HG03558 (cell line): ENCODE results near the gene PTS.

Experiments
- ATAC-seq: cut with Tn5 transposase; IDR thresholded peaks from one replicate; pipeline ENCODE4 v1.9.1; 2021; ENCODE audit warnings: moderate number of reproducible peaks; ENCODE audit not compliant: unreplicated experiment; ENCODE audit errors: extremely low read depth

PTS gene

GRCh38 chr11:112219476-112220232 is 6.6 kb upstream of the PTS start:
- ATAC-seq, result peak; percentile 86

GRCh38 chr11:112221274-112221835 is 4.9 kb upstream of the PTS start:
- no peak for ATAC-seq

GRCh38 chr11:112222303-112222702 is 3.9 kb upstream of the PTS start:
- no peak for ATAC-seq

- no peak for ATAC-seq
These were observed 3.1 kb upstream of the PTS start for GRCh38 chr11:112223121-112223520.

- ATAC-seq, result no peak
These were observed 2.3 kb upstream of the PTS start for GRCh38 chr11:112223754-112224532.

GRCh38 chr11:112225753-112226061 is 521 bp upstream of the PTS start:
- no peak for ATAC-seq

- ATAC-seq, result peak; percentile 20
These were observed 688 bp downstream of the PTS start for GRCh38 chr11:112226831-112227401.

GRCh38 chr11:112227471-112227870 is 1.2 kb downstream of the PTS start:
- ATAC-seq, result no peak

- no peak for ATAC-seq
These were observed 2.5 kb downstream of the PTS start for GRCh38 chr11:112228706-112229105.

- ATAC-seq, result no peak
These were observed 2.9 kb downstream of the PTS start for GRCh38 chr11:112229159-112229558.

GRCh38 chr11:112229746-112230433 is 3.7 kb downstream of the PTS start:
- ATAC-seq, result no peak

- ATAC-seq, result no peak
These were observed 5.7 kb downstream of the PTS start for GRCh38 chr11:112231952-112232351.

GRCh38 chr11:112235750-112236390 is 9.6 kb downstream of the PTS start:
- no peak for ATAC-seq

GRCh38 chr11:112237451-112237850 is 11.2 kb downstream of the PTS start:
- no peak for ATAC-seq

- no peak for ATAC-seq
These were observed 11.8 kb downstream of the PTS start for GRCh38 chr11:112238041-112238440.

- ATAC-seq, result no peak
These were observed 15.3 kb downstream of the PTS start for GRCh38 chr11:112241486-112241885.

GRCh38 chr11:112247201-112247600 is 21.0 kb downstream of the PTS start:
- no peak for ATAC-seq

GRCh38 chr11:112248201-112248600 is 22.0 kb downstream of the PTS start:
- ATAC-seq, result no peak

- no peak for ATAC-seq
These were observed 23.8 kb downstream of the PTS start for GRCh38 chr11:112249871-112250610.
